WTC11 (cell line): ENCODE measurements around the gene NAV2.

Source experiments
- FOXJ3 ChIP-seq: sonication (generic); formaldehyde crosslinking; IDR thresholded peaks from 2 replicates; pipeline ENCODE4 v1.9.0; 2021; ENCODE audit warnings: missing genetic modification reagents, mild to moderate bottlenecking, borderline replicate concordance
- ZBTB21 ChIP-seq: sonication (generic); formaldehyde crosslinking; IDR thresholded peaks from 2 replicates; pipeline ENCODE4 v1.8.1; 2023; ENCODE audit warnings: mild to moderate bottlenecking, missing genetic modification reagents, borderline replicate concordance
- TF ChIP-seq, protein P1 (sequence below): sonication (generic); formaldehyde crosslinking; IDR thresholded peaks from 2 replicates; pipeline ENCODE4 v1.8.1; 2023; ENCODE audit warnings: mild to moderate bottlenecking, missing genetic modification reagents, moderate library complexity
- TF ChIP-seq, protein P2 (sequence below): fragments of 200-600 bp; IDR thresholded peaks from 2 replicates; pipeline ENCODE4 v1.8.0; 2022; ENCODE audit warnings: antibody characterized with exemption

DNA sequence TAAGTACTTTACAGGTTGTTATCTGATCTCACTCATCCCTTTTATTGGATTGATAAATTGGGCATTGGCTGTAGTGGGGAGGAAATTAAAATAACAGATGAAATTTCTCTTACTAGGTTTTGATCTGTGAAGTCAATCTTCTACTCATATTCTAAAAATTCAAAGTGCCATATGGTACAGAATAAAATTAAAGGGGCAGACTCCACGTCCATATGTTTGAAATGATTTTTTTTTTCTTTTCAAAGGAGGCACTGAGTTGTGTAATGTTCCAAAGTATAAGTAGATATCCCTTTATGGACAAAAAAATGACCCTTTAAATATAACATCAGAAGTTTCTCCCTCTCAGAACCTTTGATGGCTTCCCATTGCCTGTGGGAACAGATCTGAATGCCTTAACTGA lies 240.3 kb downstream of the NAV2 start:
- TF ChIP-seq ZBTB21 (no peak), FOXJ3 (no peak)
- TF ChIP-seq, protein P1, sequence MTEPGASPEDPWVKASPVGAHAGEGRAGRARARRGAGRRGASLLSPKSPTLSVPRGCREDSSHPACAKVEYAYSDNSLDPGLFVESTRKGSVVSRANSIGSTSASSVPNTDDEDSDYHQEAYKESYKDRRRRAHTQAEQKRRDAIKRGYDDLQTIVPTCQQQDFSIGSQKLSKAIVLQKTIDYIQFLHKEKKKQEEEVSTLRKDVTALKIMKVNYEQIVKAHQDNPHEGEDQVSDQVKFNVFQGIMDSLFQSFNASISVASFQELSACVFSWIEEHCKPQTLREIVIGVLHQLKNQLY (CRISPR knock-in tag): no peak
- TF ChIP-seq, protein P2, sequence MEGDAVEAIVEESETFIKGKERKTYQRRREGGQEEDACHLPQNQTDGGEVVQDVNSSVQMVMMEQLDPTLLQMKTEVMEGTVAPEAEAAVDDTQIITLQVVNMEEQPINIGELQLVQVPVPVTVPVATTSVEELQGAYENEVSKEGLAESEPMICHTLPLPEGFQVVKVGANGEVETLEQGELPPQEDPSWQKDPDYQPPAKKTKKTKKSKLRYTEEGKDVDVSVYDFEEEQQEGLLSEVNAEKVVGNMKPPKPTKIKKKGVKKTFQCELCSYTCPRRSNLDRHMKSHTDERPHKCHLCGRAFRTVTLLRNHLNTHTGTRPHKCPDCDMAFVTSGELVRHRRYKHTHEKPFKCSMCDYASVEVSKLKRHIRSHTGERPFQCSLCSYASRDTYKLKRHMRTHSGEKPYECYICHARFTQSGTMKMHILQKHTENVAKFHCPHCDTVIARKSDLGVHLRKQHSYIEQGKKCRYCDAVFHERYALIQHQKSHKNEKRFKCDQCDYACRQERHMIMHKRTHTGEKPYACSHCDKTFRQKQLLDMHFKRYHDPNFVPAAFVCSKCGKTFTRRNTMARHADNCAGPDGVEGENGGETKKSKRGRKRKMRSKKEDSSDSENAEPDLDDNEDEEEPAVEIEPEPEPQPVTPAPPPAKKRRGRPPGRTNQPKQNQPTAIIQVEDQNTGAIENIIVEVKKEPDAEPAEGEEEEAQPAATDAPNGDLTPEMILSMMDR: no peak
